ENCODE measurements around the gene ABCC1.

DNA sequence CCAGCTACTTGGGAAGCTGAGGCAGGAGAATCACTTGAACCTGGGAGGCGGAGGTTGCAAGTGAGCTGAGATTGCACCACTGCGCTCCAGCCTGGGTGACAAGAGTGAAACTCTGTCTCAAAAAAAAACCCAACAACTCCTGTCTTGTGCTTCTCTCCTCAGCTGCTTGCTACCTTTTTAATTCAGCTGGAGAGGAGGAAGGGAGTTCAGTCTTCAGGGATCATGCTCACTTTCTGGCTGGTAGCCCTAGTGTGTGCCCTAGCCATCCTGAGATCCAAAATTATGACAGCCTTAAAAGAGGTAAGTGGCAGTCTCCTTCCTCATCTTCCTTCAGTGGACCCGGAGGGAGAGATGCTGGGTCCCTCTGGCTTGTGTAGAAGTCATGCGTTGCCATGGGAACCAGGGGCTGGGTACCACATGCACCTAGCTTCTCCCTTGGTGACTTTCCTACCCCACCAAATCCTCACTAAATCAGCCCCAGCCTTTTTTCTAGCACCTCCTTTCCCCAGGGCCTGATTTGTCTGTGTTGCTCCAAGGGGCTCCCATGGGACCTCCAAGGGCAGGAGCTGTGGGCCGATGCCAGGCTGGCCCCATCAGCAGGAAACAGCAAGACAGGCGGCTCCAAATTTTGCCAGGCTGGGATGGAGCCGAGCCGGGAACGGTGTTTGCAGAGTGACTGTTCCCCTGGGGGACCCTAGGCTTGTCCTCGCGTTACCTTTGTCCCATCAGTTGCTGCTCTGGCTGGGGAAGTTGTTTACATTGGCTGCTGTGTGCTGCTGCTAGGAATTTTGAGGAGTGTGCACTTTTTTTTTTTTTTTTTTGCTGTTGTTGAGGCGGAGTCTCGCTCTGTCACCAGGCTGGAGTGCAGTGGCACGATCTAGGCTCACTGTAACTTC is 65.2 kb downstream of the ABCC1 start:
- TF ChIP-seq, protein P1, sequence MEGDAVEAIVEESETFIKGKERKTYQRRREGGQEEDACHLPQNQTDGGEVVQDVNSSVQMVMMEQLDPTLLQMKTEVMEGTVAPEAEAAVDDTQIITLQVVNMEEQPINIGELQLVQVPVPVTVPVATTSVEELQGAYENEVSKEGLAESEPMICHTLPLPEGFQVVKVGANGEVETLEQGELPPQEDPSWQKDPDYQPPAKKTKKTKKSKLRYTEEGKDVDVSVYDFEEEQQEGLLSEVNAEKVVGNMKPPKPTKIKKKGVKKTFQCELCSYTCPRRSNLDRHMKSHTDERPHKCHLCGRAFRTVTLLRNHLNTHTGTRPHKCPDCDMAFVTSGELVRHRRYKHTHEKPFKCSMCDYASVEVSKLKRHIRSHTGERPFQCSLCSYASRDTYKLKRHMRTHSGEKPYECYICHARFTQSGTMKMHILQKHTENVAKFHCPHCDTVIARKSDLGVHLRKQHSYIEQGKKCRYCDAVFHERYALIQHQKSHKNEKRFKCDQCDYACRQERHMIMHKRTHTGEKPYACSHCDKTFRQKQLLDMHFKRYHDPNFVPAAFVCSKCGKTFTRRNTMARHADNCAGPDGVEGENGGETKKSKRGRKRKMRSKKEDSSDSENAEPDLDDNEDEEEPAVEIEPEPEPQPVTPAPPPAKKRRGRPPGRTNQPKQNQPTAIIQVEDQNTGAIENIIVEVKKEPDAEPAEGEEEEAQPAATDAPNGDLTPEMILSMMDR (IDR thresholded peaks at IDR 0.05) = no peak
- TF ChIP-seq POLR2A (IDR thresholded peaks at IDR 0.05) = no peak
